GM06990 (cell line): ENCODE data around the gene GNPTAB.

Experiments
- DNase-seq: peaks from one replicate; pipeline ENCODE4 v3.0.0-alpha.2; 2011; ENCODE audit not compliant: insufficient read length; ENCODE audit errors: extremely low read depth
- H3K27me3 ChIP-seq: replicated peaks from 2 replicates; pipeline ENCODE4 v1.6.0; 2011; ENCODE audit warnings: low read length; ENCODE audit not compliant: control insufficient read depth, insufficient read depth
- H3K36me3 ChIP-seq: 2 replicates; pipeline ENCODE4 v1.5.1; 2011; ENCODE audit warnings: low read length; ENCODE audit not compliant: control insufficient read depth, insufficient read depth
- H3K4me3 ChIP-seq: replicated peaks from 2 replicates; pipeline ENCODE4 v1.5.1; 2011; ENCODE audit warnings: low read depth, mild to moderate bottlenecking, control low read depth, low read length
- CTCF ChIP-seq: IDR thresholded peaks from 2 replicates; pipeline ENCODE4 v1.5.1; 2011; ENCODE audit warnings: low read length, control low read depth, mild to moderate bottlenecking, inconsistent platforms; ENCODE audit not compliant: insufficient read depth, poor library complexity, severe bottlenecking

GNPTAB gene

GRCh38 chr12:101854747-101855146, 24.0 kb upstream of the GNPTAB start:
- DNase-seq: peak; percentile 69
- no peaks in the 10 kb centered on the region for H3K36me3 ChIP-seq
- H3K27me3 ChIP-seq: no peaks in the 10 kb centered on the region
- H3K4me3 ChIP-seq: no peak overlapping the region
- TF ChIP-seq CTCF: no peak

DNA sequence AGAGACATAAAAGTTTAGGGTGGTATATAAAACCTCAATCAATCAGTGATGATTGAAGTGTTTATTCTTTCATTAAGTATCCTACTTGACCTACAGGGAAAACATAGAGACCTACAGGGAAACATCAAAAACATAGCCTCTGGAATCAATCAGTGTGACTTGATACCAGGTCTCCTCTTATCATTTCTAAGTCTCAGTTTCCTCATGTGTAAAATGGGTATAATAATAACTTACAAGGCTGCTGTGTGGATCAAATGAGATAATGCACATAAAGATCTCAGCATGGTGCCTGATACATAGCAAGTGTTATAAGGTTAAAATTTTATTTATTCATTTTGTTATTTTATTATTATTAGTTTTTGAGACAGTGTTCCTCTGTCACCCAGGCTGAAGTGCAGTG, 22.2 kb upstream of the GNPTAB start:
- H3K4me3 ChIP-seq: no peak overlapping the region
- no peak for TF ChIP-seq CTCF
- H3K27me3 ChIP-seq: no peaks in the 10 kb centered on the region
- no peak for DNase-seq
- H3K36me3 ChIP-seq: no peaks in the 10 kb centered on the region

DNA sequence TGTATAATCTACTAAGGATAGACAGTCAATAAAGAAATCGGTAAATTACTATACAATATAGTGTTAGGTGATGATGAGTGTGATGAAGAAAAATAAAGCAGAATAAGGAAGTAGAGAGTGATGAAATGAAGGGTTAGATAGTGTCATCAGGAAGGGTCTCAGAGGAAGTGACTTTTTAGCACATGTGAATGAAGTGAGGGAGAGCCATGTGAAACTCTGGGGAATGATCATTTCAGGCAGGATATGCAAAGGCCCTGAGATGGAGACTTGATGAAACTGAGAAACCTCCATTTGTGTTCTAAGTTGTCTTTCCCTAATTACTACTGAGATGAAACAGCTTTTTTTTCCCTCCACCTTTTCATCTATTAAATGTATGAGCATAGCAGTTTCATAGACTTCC, 19.4 kb upstream of the GNPTAB start:
- Histone ChIP-seq H3K4me3 (no peak overlapping the region), H3K36me3 (no peaks in the 10 kb centered on the region), H3K27me3 (no peaks in the 10 kb centered on the region)
- TF ChIP-seq CTCF: no peak
- DNase-seq: no peak

DNA sequence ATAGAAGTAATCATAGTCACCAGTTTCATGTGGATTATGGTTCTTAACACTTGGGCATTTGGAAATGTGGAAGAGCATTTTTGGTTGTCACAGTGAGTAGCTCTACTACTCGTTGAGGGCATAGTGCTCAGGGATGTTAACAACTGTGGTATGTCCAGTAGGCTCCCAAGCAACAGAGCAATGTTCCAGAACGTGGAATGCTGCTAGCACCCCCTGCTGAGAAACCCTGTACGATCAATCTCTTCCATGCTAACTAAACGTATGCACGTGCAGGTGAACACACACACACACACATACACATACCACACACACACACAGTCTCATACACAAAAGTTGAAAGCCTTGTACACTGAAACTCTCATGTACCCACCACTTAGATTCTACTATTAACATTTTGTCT, 16.6 kb upstream of the GNPTAB start:
- no peak for TF ChIP-seq CTCF
- Histone ChIP-seq H3K36me3 (no peaks in the 10 kb centered on the region), H3K27me3 (no peaks in the 10 kb centered on the region)

DNA sequence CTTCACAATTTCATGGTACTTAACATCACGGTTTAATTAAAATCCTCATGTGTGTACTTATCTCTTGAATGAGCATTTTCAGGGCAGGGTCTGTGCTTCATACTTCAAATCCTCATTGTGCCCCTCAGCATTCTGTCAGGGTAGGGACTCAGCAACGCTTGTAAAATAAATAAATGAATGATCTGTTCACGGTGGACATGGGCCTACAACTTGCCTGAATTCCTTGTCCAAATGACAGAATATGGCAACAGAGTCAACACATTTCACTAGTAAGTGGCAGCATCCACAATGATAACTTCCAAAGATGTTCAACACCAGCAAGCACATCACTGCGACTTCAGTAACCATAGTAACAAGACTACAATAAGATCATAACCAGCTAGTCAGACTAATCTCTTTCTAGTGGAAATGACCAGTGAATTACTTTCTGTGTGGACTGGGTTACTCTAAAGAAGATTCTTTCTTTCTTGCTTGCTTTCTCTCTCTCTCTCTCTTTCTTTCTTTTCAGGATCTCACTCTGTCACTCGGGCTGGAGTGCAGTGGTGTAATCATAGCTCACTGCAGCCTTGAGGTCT, 14.5 kb upstream of the GNPTAB start:
- Histone ChIP-seq H3K27me3 (no peaks in the 10 kb centered on the region), H3K4me3 (no peak overlapping the region), H3K36me3 (no peaks in the 10 kb centered on the region)
- no peak for TF ChIP-seq CTCF
- DNase-seq: no peak

More for the DNA sequence above, 16.6 kb upstream of the GNPTAB start:
- no peak overlapping the region for H3K4me3 ChIP-seq
- no peak for DNase-seq

- TF ChIP-seq CTCF: no peak
- no peak overlapping the region for H3K4me3 ChIP-seq
- DNase-seq: no peak
- no peaks in the 10 kb centered on the region for H3K27me3 ChIP-seq
- H3K36me3 ChIP-seq: no peaks in the 10 kb centered on the region
Measured at GRCh38 chr12:101841069-101841468, 10.3 kb upstream of the GNPTAB start.
